ENCODE results near the gene FRMD5. TPM values are rescaled to one million over a fixed set of nuclear protein-coding genes. Genes with fewer than 3 reads are reported as not detected.

FRMD5 gene
- total RNA-seq, 1 donor from 2014 or later, result 5.1 TPM

GRCh38 chr15:43939070-43939469 is 256.0 kb downstream of the FRMD5 start:
- no peak for DNase-seq (ENCODE audit: extremely low read depth, low read depth, low spot score)

- no peak for DNase-seq (ENCODE audit: extremely low read depth, low read depth, low spot score)
Observed at GRCh38 chr15:43934480-43934879, 260.6 kb downstream of the FRMD5 start.

DNA sequence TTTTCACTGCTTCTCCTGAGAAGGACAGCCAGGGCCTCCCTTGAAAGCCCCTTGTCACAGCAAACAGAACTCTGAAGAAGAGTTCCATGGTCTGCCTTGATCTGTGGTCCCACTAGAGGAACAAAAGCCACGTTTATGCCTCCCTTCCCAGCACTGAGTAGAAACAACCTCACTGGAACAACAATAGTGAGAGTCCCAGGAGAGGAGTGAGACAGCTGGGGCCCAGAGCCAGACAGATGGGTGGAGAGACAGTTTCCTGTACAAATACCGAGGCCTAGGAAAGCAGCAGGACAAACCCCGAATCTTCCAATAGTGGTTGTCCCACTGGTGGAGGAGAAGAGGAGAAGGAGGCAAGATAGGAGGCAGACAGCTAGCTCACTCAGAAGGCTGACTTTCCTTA is 262.2 kb downstream of the FRMD5 start:
- no peak for DNase-seq (ENCODE audit: extremely low read depth, low read depth, low spot score)

- DNase-seq (ENCODE audit: extremely low read depth, low read depth, low spot score), result no peak
Observed at GRCh38 chr15:43931790-43932435, 263.2 kb downstream of the FRMD5 start.

GRCh38 chr15:43931119-43931518 is 264.0 kb downstream of the FRMD5 start:
- no peak for DNase-seq (ENCODE audit: extremely low read depth, low read depth, low spot score)

DNA sequence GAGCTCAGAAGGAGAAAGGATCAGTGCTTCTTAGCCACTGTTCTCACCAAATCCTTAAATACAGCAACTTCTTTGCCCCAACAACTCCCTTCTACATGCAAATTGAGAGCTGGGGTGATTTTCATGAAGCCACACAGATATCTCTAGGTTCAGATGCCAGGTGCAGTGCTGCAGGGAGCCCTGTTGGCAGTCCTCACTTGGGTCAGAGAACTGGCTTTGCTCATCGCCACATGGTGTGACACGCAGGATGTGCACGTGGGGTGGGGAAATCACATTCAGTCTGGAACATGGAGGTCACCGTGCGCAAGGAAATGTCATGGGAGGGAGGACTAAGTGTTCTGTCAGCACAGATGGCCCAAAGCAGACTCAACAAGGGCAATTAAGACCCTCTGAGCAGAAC is 264.5 kb downstream of the FRMD5 start:
- DNase-seq (ENCODE audit: extremely low read depth, low read depth, low spot score), result no peak

GRCh38 chr15:43930079-43930478 is 265.0 kb downstream of the FRMD5 start:
- no peak for DNase-seq (ENCODE audit: extremely low read depth, low read depth, low spot score)

DNA sequence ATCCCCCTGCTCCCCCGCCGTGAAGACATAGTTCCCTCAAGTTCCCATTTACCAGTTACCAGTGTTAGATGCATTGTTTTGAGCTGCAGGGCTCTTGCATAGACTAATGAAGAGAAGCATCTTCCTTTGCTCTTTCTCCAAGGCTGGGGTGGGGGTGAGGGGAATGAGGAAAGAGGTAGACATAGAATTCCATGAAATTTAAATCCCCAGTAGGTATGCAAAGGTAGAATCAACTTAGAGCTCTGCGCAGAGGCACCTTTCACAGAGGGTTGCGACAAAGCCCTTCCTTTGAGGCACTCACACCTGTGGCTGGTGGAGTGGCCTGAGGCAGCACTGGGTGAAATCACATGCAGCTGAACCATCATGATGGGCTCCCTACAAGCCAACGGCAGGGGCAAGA is 266.9 kb downstream of the FRMD5 start:
- DNase-seq (ENCODE audit: extremely low read depth, low read depth, low spot score), result no peak

DNA sequence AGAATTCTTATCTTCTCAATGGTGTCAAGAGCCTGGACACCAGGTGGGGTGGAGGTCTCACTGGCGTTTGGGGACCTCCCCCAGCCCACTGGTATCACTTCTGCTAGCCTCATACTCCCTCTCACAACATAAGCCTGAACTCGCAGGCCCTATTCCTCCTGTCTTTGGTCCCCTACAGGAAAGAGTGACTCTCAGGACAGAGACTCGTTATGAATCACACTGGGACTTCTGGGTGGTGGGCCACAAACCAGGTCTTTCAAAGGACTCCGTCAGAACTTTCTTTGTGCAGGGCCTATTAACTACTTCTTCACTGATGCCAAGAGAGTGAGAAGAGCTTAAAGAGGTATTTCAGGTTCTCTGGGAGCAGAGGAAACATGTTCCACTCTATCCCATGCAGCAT is 267.9 kb downstream of the FRMD5 start:
- DNase-seq (ENCODE audit: extremely low read depth, low read depth, low spot score), result no peak

DNA sequence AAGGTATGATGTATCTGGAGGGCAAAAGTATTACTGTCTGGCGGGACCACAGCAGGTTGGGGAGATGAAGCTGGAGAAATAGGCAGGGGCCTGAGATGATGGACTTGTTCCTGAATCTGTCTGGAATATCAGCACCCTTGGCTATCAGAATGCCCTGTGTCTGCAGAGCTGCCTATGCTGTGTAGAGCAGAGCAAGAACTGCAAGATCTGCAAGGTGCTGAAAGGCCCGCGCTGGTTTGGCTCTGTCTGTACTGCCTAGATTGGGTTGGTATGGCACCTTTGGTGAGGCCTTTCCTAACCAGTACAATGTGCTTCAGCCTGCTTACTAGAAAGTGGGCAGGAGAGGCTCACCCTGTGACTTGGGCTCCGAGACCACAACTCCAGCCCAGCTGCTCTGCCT is 271.5 kb downstream of the FRMD5 start:
- DNase-seq (ENCODE audit: extremely low read depth, low read depth, low spot score), result no peak

DNA sequence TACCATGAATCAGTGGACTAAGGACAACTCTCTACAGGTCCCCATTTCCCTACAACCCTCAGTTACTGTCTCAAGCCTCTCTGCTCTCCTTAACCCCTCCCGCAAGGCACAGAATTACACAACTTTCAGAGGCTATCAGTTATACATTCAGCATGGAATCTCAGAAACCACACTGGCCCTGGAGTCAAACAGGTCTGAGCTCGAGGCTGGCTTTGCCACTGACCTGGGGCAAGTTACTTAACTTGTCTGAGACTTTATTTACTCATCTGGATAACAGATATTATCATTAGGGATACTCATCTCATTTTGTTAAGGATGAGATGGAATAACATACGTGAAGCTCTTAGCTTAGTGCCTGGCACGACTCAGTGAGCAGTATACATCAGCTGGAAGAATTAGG is 273.1 kb downstream of the FRMD5 start:
- no peak for DNase-seq (ENCODE audit: extremely low read depth, low read depth, low spot score)

DNA sequence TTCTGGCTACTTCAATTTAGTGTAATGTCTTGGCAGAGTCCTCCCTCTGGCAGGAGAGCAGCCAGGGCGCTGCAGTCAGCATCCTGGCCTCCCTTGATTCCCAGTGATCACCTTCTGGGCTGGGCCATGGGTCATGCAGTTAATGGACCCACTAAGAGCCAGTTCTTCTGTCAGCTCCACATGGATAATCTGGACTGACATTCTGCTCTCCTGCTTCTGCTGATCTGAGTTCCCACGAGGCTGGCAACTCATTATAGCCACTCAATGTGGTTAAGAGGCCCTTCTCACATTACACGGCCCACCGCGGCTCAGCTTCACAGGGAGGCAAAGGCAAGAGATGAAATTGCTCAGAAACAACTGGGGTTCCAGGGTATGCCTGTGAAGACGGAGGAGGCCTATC is 274.3 kb downstream of the FRMD5 start:
- DNase-seq (ENCODE audit: extremely low read depth, low read depth, low spot score), result no peak

- DNase-seq (ENCODE audit: extremely low read depth, low read depth, low spot score), result no peak
Observed at GRCh38 chr15:43920254-43920600, 274.8 kb downstream of the FRMD5 start.

GRCh38 chr15:43919540-43920253 is 275.4 kb downstream of the FRMD5 start:
- no peak for DNase-seq (ENCODE audit: extremely low read depth, low read depth, low spot score)

GRCh38 chr15:43918717-43919116 is 276.4 kb downstream of the FRMD5 start:
- no peak for DNase-seq (ENCODE audit: extremely low read depth, low read depth, low spot score)

DNA sequence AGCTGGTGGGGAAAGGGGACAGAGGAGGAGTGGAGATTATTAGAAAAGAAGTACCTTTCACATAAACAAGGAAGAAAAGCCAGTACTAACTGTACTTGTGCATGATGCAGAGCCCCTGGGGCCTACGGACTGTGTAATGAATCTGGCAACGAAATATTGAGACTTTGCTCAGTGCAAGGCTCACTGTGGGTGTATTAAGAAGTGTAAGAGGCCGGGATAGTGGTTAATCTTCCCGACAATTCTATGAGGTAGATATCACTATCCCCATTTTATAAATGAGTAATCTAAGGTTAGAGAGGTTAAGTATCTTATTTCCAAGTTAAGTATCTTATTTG is 278.8 kb downstream of the FRMD5 start:
- DNase-seq (ENCODE audit: extremely low read depth, low read depth, low spot score), result no peak

GRCh38 chr15:43915631-43916325 is 279.3 kb downstream of the FRMD5 start:
- no peak for DNase-seq (ENCODE audit: extremely low read depth, low read depth, low spot score)

GRCh38 chr15:43913941-43914340 is 281.1 kb downstream of the FRMD5 start:
- no peak for DNase-seq (ENCODE audit: extremely low read depth, low read depth, low spot score)

GRCh38 chr15:43913026-43913780 is 281.9 kb downstream of the FRMD5 start:
- peak; percentile 98 for DNase-seq (ENCODE audit: extremely low read depth, low read depth, low spot score)

DNA sequence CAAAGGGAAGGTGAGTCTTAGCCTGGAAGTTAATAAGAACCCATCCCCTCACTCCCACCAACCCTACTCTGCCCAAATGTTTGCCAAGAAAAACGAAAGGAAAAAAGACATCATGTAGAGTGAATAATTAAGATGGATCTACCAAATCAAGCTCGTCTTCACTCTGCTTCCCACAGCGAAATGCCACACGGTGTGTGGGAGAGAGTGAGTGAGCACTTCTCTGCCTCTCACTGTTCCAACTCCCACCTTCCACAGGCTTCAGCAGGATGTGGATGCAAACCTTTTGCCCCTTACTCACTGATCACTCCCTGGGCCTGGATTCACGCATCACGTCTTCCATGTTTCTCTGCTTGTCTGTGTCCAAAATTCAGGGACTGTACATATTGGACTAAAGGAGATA is 282.9 kb downstream of the FRMD5 start:
- no peak for DNase-seq (ENCODE audit: extremely low read depth, low read depth, low spot score)

DNA sequence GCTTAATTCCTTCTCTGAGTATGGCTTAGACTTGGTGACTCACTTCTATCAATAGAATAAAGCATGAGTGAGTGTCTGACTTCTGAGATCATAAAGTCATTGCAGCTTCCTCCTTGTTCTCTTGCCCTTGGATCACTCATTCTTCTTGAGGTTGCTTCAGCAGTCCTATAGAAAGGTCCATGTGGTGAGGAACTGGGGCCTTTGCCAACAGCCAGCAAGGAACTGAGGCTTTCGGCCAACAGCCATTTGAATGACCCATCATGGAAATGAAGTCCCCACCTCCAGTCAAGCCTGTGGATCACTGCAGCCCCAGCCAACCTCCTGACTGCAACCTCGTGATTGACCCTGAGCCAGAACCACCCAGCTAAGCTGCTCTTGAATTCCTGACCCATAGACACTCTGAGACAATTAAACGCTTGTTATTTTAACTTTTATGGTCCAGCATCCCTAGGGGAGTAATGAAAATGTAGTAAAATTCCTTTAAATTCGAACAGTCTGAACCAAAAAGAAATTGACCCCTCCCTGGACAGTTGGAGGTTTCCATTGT is 283.8 kb downstream of the FRMD5 start:
- peak; percentile 73 for DNase-seq (ENCODE audit: extremely low read depth, low read depth, low spot score)

Data from glomerular endothelial cell (primary cell).